GM19351 (cell line): ENCODE data around the gene SPIRE1.
"Not testable (repeated sequence)": the region's sequence is repeated elsewhere in the genome, so short reads cannot be mapped to it uniquely, and the experiment has no call there.

Experiments used
- ATAC-seq: cut with Tn5 transposase; IDR thresholded peaks from one replicate; pipeline ENCODE4 v1.9.1; 2021; ENCODE audit warnings: mild to moderate bottlenecking, moderate library complexity; ENCODE audit not compliant: unreplicated experiment

The SPIRE1 gene

GRCh38 chr18:12599966-12600365 lies 57.9 kb downstream of the SPIRE1 start:
- no peak for ATAC-seq

DNA sequence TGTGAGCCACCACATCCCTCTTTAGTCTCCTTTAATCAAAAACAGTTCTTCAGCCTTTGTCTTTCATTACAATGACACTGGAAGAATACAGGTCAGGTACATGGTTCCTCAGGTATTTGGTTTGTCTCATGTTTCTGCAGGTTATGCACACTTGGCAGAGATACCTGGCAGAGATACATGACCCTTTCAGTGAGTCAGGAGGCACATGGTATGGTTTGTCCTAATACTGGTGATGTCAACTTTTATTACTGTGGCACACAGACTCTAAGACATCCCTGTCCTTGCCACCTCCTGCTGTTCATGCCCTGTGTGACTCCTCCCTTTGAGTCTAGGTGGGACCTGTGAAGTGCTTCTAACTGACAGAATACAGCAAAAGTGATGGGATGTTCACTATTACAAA lies 58.4 kb downstream of the SPIRE1 start:
- no peak for ATAC-seq

DNA sequence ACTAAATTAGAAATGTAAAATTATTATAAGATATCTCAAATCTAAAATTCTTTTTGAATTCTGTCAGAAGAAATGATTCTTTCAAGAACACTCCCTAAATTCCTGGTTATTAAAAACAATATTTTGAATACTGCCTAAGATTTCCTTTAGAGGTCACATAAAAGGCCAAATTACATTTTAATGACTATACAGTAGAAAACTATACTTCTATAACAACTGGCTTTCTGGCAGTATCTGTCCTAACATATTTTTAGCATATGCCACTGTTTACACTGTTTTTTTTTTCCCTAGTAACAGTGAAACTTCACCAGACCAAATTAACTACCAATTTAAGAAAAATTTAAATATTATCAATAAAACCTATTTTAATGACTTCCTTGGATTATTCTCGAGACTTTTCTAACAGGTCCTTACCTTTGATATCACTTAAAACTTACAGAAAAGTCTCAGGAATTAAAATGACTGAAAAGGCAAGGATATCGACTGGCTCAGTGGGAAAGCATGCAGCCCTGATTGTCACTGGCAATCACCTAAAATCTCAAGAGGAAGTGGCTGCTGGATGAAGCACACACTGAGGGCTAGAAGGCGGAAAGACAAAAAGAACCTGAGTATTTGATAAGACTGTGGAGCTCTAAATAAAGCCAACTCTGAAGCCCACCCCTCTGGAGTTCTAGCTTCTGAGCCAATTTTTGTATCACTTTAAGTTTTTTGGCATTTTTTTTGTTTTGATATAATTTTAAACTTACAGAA lies 59.6 kb downstream of the SPIRE1 start:
- ATAC-seq: no peak

DNA sequence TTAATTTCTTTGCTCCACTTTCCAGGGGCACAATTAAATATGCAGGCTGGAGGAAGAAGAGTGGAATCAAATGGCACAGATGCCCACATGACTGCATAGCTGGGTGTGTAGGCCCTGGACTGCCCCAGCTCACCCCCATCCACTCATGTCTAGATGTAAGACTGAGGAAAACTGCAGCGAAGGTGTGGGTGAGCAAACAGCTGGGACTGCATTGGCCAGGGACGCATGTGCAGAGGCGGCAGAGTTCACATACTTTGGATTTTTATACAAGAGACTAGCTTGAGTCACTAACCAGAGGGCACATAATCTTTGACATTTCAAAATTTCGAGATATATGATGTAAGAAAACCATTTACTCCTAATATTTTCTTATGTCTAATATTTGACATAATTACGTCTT lies 60.1 kb downstream of the SPIRE1 start:
- no peak for ATAC-seq

- ATAC-seq: no peak
These were observed 62.2 kb downstream of the SPIRE1 start for GRCh38 chr18:12595571-12596255.

GRCh38 chr18:12593866-12594265 lies 64.0 kb downstream of the SPIRE1 start:
- no peak for ATAC-seq

DNA sequence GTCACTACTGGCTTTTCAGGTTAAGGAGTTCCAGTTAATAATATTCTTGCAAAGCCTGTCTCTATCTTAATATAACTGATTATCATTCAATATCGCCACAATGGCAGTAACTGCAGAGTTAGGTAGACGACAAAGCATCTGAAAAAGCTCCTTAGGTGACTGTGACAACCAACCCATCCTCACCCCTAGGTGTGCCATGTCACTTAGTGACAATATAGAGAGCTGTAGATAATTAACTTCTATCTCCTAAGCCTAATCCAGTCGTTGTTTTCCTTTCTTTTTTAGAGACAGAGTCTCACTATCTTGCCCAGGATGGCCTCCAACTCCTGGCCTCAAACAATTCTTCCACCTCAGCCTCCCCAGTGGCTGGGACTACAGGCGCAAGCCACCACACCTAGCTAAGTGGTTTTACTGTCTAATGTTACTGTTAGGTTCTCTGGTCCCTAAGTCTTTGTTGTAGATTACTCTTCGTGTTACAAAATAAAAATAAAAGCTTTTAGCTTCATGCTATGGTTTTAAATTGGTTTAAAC lies 65.2 kb downstream of the SPIRE1 start:
- ATAC-seq: no peak

DNA sequence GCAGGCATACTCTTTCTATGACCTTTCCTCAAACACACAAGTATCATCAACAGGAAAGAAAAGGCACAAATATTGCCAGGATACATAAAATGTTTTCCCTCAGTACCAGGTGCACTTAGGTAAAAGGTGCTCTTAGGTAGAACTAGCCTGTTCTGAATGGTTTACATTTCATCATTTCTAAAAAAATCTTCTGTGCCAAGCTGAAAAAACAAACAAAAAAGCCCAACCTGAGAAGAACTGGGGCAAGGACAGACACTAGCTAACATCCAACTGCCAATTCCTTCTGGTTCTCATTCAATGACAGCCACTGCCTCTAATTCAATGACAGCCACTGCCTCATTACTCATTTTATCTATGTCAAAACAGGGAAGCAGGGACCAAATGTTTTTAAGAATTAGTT lies 68.5 kb downstream of the SPIRE1 start:
- ATAC-seq: no peak

DNA sequence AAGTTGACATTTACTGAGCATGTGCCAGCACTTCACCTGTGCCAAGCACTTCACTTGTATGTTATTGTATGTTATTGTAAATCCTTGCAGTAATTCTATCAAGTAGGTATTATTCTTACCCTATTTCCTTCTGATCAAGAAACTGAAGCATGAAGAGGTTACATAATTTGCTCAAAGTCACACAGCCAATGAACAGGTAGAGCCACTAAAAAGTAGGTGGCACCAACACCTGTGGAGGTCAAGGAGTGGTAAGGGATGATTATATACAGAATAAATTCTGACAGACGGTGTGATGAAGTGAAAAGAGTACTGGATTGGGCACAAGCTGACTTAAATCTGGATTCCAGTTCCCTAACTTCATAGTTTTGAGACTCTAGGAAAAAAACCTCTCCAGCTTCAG lies 71.0 kb downstream of the SPIRE1 start:
- no peak for ATAC-seq

GRCh38 chr18:12585218-12585617 lies 72.7 kb downstream of the SPIRE1 start:
- ATAC-seq: no peak

DNA sequence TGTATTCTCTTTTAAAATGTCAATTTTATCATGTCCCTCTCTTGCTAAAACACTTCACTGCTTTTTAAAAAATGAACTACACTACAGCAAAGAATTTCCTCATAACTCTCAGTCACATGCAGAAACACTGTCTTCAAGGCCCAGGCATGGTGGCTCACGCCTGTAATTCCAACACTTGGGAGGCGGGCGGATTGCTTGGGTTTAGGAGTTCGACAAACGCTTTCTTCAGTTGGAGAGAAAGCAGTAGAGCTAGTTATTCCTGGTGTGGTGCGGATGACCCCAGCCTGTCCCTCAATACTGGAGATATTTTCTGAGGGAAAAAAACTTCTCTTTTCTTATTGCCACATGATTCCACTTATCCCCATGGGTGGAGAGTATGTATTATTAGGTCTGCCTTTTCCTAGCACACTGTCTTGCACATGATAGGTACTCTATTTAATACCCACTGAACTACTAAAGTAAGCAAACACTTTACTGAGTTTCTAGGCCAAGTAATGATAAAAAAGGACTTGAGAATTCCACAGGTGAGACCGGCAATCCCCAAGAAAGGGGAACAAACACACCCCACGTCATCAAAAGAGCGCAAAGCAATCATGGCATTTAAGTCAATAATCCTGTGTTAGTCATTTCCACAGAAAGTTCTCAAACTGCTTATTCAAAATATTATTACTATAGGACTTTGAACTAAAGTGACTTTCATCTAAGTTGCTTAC lies 77.1 kb downstream of the SPIRE1 start:
- no peak for ATAC-seq

- ATAC-seq: no peak
These were observed 78.1 kb downstream of the SPIRE1 start for GRCh38 chr18:12579775-12580174.

DNA sequence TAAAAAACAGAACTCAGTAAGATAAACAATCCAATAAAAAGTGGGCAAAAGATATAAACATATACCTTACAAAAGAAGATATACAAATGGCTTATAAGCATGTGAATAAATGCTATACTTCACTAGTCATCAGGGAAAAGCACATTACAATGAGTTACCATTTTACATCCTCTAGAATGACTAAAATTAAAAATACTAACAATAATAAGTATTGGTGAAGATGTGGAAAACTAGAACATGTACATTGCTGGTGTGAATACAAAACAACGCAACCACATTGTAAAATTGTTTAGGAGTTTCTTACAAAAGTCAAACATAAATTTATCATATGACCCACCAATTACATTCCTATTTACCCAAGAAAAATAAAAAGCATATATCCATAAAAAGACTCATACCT lies 80.1 kb downstream of the SPIRE1 start:
- ATAC-seq: no peak

DNA sequence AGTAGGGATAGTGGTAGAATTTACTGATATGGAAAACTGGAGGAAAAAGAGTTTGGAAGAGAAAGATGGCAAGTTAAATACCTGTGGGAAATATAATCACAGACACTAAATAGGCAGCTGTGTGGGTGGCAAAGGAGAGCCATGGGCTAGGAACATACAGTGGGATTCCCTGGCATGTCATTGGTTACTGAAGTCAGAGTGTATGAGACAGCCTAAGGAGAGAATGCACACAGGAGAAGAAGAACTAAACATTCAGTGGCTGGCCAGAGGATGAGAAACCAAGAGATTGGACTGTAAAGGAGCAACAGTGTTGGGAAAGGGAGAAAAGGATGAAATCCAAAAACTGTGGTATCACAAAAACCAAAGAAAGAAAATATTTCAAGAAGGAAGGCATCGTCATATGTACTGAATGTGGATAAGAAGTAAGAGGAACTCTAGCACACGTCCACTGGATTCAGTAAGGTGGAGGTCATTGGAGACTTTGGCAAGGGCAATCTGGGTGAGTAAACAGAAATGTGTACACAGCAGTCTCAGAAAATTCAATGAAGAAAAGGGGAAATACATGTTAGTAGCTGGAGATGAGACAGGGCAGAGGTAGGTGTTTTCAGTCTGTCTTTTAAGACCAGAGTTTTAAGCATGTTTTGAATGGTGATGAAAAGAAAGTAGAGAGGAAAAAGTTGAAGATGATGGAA lies 83.3 kb downstream of the SPIRE1 start:
- no peak for ATAC-seq

GRCh38 chr18:12571630-12572029 lies 86.3 kb downstream of the SPIRE1 start:
- ATAC-seq: no peak

- no peak for ATAC-seq
These were observed 88.1 kb downstream of the SPIRE1 start for GRCh38 chr18:12569791-12570190.

- no peak for ATAC-seq
These were observed 90.1 kb downstream of the SPIRE1 start for GRCh38 chr18:12567849-12568248.

- ATAC-seq: no peak
These were observed 93.0 kb downstream of the SPIRE1 start for GRCh38 chr18:12564861-12565260.

DNA sequence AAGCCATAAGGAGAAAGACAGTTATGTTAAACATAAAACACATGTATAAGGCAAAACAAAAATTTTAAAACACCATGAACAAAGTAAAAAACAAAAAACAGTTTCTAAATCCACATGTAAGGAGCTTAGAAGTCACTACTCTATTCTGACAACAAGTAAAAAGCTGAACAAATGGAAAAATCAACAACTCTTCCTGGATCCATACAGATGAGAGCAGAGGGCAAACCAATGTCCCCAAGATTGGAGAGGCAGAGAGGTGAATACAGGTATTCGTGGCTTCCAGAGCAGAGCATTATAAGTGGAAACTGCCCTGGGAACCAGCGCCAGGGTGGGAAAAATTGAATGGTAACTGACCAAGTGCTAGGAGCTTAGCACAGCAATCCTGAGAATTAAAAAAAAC lies 93.5 kb downstream of the SPIRE1 start:
- no peak for ATAC-seq

DNA sequence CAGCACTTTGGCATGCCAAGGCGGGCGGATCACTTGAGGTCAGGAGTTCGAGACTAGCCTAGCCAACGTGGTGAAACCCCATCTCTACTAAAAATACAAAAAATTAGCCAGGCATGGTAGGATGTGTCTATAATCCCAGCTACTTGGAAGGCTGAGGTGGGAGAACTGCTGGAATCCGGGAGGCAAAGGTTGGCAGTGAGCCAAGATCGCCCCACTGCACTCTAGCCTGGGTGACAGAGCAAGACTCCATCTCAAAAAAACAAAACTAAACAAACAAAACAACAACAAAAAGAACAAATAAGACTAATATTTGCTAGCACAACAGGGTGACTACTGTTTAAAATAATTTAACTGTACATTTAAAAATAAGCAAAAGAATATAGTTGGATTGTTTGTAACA lies 97.3 kb downstream of the SPIRE1 start:
- ATAC-seq: not testable (repeated sequence)

GRCh38 chr18:12559319-12559718 lies 98.6 kb downstream of the SPIRE1 start:
- ATAC-seq: no peak
